WTC11 (cell line): ENCODE measurements around the gene FKBP4.

Source experiments
- FOXK1 ChIP-seq: sonication (generic); formaldehyde crosslinking; IDR thresholded peaks from 2 replicates; pipeline ENCODE4 v1.8.0; 2022; ENCODE audit warnings: mild to moderate bottlenecking, moderate library complexity, missing genetic modification reagents
- JUN ChIP-seq: sonication (generic); formaldehyde crosslinking; IDR thresholded peaks from 2 replicates; pipeline ENCODE4 v1.8.0; 2023; ENCODE audit warnings: mild to moderate bottlenecking, missing genetic modification reagents
- SP1 ChIP-seq: sonication (generic); formaldehyde crosslinking; conservative IDR thresholded peaks from 2 replicates; pipeline ENCODE4 v1.8.1; 2022; ENCODE audit warnings: missing genetic modification reagents
- ZNF232 ChIP-seq: sonication (generic); formaldehyde crosslinking; IDR thresholded peaks from 2 replicates; pipeline ENCODE4 v1.8.0; 2022; ENCODE audit warnings: mild to moderate bottlenecking, missing genetic modification reagents
- TF ChIP-seq, protein P1 (sequence below): fragments of 200-600 bp; IDR thresholded peaks from 2 replicates; pipeline ENCODE4 v1.8.0; 2022; ENCODE audit warnings: antibody characterized with exemption
- TF ChIP-seq, protein P2 (sequence below): sonication (generic); formaldehyde crosslinking; IDR thresholded peaks from 2 replicates; pipeline ENCODE4 v1.8.1; 2022; ENCODE audit warnings: missing genetic modification reagents, borderline replicate concordance
- TF ChIP-seq, protein P3 (sequence below): sonication (generic); formaldehyde crosslinking; IDR thresholded peaks from 2 replicates; pipeline ENCODE4 v1.8.0; 2022; ENCODE audit warnings: mild to moderate bottlenecking, missing genetic modification reagents

DNA sequence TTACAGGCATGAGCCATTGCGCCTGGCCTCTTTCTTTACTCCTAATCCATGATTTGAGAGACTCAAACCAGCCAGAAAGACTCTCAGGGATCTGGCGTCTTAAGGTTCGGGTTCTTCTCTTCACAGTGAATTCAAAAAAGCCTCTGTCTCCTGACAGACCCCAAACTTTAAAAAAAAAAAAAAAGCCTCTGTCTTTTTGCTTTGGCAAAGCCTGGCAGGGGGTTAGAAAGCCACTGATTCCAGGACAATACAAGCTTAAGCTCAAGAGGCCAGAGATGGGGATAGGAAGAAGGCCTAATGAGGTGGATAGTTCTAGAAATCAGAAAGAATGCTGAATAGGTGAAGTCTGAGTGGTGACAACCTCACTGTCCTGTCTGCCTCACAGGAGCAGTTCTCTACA lies 31.3 kb downstream of the FKBP4 start:
- TF ChIP-seq SP1 (CRISPR knock-in tag), result no peak
- TF ChIP-seq, protein P1, sequence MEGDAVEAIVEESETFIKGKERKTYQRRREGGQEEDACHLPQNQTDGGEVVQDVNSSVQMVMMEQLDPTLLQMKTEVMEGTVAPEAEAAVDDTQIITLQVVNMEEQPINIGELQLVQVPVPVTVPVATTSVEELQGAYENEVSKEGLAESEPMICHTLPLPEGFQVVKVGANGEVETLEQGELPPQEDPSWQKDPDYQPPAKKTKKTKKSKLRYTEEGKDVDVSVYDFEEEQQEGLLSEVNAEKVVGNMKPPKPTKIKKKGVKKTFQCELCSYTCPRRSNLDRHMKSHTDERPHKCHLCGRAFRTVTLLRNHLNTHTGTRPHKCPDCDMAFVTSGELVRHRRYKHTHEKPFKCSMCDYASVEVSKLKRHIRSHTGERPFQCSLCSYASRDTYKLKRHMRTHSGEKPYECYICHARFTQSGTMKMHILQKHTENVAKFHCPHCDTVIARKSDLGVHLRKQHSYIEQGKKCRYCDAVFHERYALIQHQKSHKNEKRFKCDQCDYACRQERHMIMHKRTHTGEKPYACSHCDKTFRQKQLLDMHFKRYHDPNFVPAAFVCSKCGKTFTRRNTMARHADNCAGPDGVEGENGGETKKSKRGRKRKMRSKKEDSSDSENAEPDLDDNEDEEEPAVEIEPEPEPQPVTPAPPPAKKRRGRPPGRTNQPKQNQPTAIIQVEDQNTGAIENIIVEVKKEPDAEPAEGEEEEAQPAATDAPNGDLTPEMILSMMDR, result no peak
- TF ChIP-seq FOXK1 (CRISPR knock-in tag), result no peak
- TF ChIP-seq, protein P2, sequence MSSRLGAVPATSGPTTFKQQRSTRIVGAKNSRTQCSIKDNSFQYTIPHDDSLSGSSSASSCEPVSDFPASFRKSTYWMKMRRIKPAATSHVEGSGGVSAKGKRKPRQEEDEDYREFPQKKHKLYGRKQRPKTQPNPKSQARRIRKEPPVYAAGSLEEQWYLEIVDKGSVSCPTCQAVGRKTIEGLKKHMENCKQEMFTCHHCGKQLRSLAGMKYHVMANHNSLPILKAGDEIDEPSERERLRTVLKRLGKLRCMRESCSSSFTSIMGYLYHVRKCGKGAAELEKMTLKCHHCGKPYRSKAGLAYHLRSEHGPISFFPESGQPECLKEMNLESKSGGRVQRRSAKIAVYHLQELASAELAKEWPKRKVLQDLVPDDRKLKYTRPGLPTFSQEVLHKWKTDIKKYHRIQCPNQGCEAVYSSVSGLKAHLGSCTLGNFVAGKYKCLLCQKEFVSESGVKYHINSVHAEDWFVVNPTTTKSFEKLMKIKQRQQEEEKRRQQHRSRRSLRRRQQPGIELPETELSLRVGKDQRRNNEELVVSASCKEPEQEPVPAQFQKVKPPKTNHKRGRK, result no peak
- TF ChIP-seq ZNF232 (CRISPR knock-in tag), result no peak
- no peak for TF ChIP-seq JUN (CRISPR knock-in tag)
- TF ChIP-seq, protein P3, sequence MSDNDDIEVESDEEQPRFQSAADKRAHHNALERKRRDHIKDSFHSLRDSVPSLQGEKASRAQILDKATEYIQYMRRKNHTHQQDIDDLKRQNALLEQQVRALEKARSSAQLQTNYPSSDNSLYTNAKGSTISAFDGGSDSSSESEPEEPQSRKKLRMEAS, result no peak
